Transverse colon (tissue), 4 donors: Measurements from ENCODE around the gene RAF1. TPM values are rescaled to one million over a fixed set of nuclear protein-coding genes. Genes with fewer than 3 reads are reported as not detected.

Experiments used
- DNase-seq: peaks from one replicate; pipeline ENCODE4 v3.0.0-alpha.2; 2019
- H3K27ac ChIP-seq, 4 donors: fragments of 200-600 bp; sonication (generic); 2 replicates each; pipeline ENCODE4 v1.5.1; 2016 to 2018; ENCODE audit warnings: inconsistent platforms in 4 of 4
- H3K27me3 ChIP-seq: fragments of 200-600 bp; sonication (generic); 2 replicates; pipeline ENCODE4 v1.5.1; 2017; ENCODE audit warnings: inconsistent platforms
- H3K36me3 ChIP-seq, 4 donors: fragments of 200-600 bp; sonication (generic); 2 replicates each; pipeline ENCODE4 v1.5.1; 2017 to 2019; ENCODE audit warnings: inconsistent platforms in 4 of 4
- H3K4me1 ChIP-seq, 4 donors: fragments of 200-600 bp; sonication (generic); 2 replicates each; pipeline ENCODE4 v1.5.1; 2017 to 2020; ENCODE audit warnings: inconsistent platforms in 4 of 4
- H3K4me3 ChIP-seq, 4 donors: fragments of 200-600 bp; sonication (generic); 1 replicate in 1 of 4; 2 replicates in 3 of 4; pipeline versions ENCODE4 v1.5.1 to v1.6.1; 2017 to 2019; ENCODE audit warnings: inconsistent platforms in 4 of 4
- H3K9me3 ChIP-seq, 2 donors: fragments of 200-600 bp; sonication (generic); 2 replicates each; pipeline ENCODE4 v1.5.1; 2017 to 2019; ENCODE audit warnings: inconsistent platforms in 2 of 2
- EP300 ChIP-seq: sonication (generic); formaldehyde crosslinking; IDR thresholded peaks from one replicate; pipeline ENCODE4 v1.6.1; 2017; ENCODE audit warnings: antibody characterized with exemption, low read depth
- POLR2A ChIP-seq: fragments of 450-650 bp; IDR thresholded peaks from one replicate; pipeline ENCODE4 v1.6.1; 2016; ENCODE audit warnings: antibody characterized with exemption, mild to moderate bottlenecking, moderate library complexity
- POLR2AphosphoS5 ChIP-seq, 3 donors: sonication (generic); formaldehyde crosslinking; IDR thresholded peaks; one replicate each; pipeline ENCODE4 v1.6.1; 2016; ENCODE audit warnings: antibody characterized with exemption in 3 of 3
- WGBS, 2 donors: methylation state at CpG; one replicate each; pipeline ENCODE4 v1.1.5; 2018; ENCODE audit warnings: low coverage in 1 of 2; 5-methylcytosine and 5-hydroxymethylcytosine counted together
- in situ Hi-C, 4 donors: fragments of 200-750 bp; cut with MboI; loops; one replicate each; pipeline versions ENCODE4 v1.15.0 to v1.15.1; 2017; ENCODE audit warnings: low sequenced_read_pairs in 3 of 4, low pct_ligation_motif_present in 1 of 4, low pct_unique_long_range_greater_than_20kb in 1 of 4
- intact Hi-C: fragments of 100-400 bp; cut with DNase I; formaldehyde crosslinking; loops from one replicate; pipeline ENCODE4 v1.15.1; 2023; ENCODE audit warnings: low total_unique reads
- total RNA-seq, 4 donors: library from RNA; depleted of rRNA; stranded (reverse); fragments of >200 nt; gene quantifications; one replicate each; pipeline ENCODE4 v1.1.0, GENCODE V29; 2016
- TF ChIP-seq, protein P1 (sequence below), 5 experiments: fragments of 200-600 bp in 3 of 5; fragments of 450-650 bp in 2 of 5; sonication (generic) in 3 of 5; IDR thresholded peaks; 1 replicate in 2 of 5; 2 replicates in 3 of 5; pipeline ENCODE4 v1.5.1; 2016 to 2017; ENCODE audit warnings: antibody characterized with exemption in 5 of 5, inconsistent platforms in 3 of 5, mild to moderate bottlenecking in 2 of 5, moderate library complexity in 1 of 5

The RAF1 gene
- total RNA-seq, 4 donors from 2014 or later = 98.4 to 283 (median 132) TPM

DNA sequence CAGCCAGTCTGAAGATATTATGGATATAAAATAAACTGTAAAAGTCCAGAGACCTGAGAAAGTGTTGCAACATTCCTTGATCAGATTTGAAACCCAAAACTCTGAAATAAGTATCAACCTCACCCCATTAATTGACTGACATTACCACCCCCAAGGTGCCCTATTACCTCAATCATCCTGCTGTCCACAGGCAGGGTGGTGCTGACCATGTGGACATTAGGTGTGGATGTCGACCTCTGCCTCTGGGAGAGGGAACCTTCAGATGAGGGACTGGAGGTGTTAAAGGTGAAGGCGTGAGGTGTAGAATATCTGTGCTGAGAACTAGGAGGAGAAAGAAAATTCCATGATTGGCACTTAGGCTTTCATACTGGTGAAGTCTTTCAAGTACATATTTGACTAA lies 59.9 kb downstream of the RAF1 start:
- in situ Hi-C loops (no loop called here), intact Hi-C loops (no loop called here)
- H3K4me3 ChIP-seq = no peak overlapping the region
- H3K27ac ChIP-seq = no peak overlapping the region
- TF ChIP-seq POLR2AphosphoS5 (IDR thresholded peaks at IDR 0.05) (no peak), EP300 (no peak), POLR2A (no peak)
- TF ChIP-seq, protein P1, sequence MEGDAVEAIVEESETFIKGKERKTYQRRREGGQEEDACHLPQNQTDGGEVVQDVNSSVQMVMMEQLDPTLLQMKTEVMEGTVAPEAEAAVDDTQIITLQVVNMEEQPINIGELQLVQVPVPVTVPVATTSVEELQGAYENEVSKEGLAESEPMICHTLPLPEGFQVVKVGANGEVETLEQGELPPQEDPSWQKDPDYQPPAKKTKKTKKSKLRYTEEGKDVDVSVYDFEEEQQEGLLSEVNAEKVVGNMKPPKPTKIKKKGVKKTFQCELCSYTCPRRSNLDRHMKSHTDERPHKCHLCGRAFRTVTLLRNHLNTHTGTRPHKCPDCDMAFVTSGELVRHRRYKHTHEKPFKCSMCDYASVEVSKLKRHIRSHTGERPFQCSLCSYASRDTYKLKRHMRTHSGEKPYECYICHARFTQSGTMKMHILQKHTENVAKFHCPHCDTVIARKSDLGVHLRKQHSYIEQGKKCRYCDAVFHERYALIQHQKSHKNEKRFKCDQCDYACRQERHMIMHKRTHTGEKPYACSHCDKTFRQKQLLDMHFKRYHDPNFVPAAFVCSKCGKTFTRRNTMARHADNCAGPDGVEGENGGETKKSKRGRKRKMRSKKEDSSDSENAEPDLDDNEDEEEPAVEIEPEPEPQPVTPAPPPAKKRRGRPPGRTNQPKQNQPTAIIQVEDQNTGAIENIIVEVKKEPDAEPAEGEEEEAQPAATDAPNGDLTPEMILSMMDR (IDR thresholded peaks at IDR 0.05) = no peak
- peaks cover 0 to 70% (median 31%) of the 10 kb centered on the region in 4 donors for H3K36me3 ChIP-seq
- no peak for DNase-seq
- H3K9me3 ChIP-seq = no peaks in the 10 kb centered on the region
- WGBS, 2 donors = 81 to 92% methylated on average over 2 of the region's 2 CpGs
- H3K27me3 ChIP-seq = no peaks in the 10 kb centered on the region
- no peaks in the 10 kb centered on the region for H3K4me1 ChIP-seq

- Histone ChIP-seq H3K4me3 (no peak overlapping the region), H3K27me3 (no peaks in the 10 kb centered on the region), H3K9me3 (no peaks in the 10 kb centered on the region), H3K36me3 (peaks cover 0 to 62% (median 27%) of the 10 kb centered on the region in 4 donors), H3K27ac (no peak overlapping the region), H3K4me1 (no peaks in the 10 kb centered on the region)
- 78 to 93% methylated on average over 1 of the region's 1 CpG for WGBS, 2 donors
- no peak for DNase-seq
- intact Hi-C loops (no loop called here), in situ Hi-C loops (no loop called here)
- no peak for TF ChIP-seq EP300
- no peak for TF ChIP-seq POLR2A
- TF ChIP-seq, protein P1 (IDR thresholded peaks at IDR 0.05) = no peak
- TF ChIP-seq POLR2AphosphoS5 (IDR thresholded peaks at IDR 0.05) = no peak
These were observed 62.8 kb downstream of the RAF1 start for GRCh38 chr3:12601072-12601471.

DNA sequence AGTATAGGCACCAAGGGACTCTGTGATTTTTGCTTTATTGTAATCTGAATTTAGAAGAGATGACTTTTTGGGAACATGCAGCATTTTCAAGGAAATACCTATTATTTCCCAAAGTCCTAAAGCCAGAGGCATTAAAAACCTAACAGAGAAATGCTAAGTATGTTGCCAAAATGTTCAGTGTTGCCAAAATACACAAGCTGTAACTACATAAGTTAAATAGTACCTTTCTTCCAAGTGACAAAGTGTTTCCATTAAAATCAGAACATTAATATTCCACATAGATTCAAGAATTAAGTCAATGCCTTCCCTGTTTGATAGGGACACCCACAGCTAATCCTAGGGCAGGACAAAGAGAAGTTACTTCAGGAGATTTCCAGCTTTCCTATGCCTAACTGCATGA lies 65.0 kb downstream of the RAF1 start:
- Histone ChIP-seq H3K4me3 (no peak overlapping the region), H3K27ac (no peak overlapping the region), H3K4me1 (no peaks in the 10 kb centered on the region), H3K9me3 (no peaks in the 10 kb centered on the region), H3K36me3 (peaks cover 0 to 64% (median 30%) of the 10 kb centered on the region in 4 donors), H3K27me3 (no peaks in the 10 kb centered on the region)
- TF ChIP-seq POLR2AphosphoS5 (IDR thresholded peaks at IDR 0.05) = no peak
- no peak for TF ChIP-seq EP300
- TF ChIP-seq POLR2A = no peak
- TF ChIP-seq, protein P1 (IDR thresholded peaks at IDR 0.05) = no peak
- no peak for DNase-seq
- in situ Hi-C loops = no loop called here
- intact Hi-C loops = no loop called here

GRCh38 chr3:12593473-12593872 lies 70.4 kb downstream of the RAF1 start:
- no peaks in the 10 kb centered on the region for H3K4me1 ChIP-seq
- 67 to 87% methylated on average over 1 to 3 of the region's 3 CpGs for WGBS, 2 donors
- no peaks in the 10 kb centered on the region for H3K9me3 ChIP-seq
- no peak overlapping the region for H3K27ac ChIP-seq
- in situ Hi-C loops = no loop called here
- no peaks in the 10 kb centered on the region for H3K27me3 ChIP-seq
- DNase-seq = no peak
- peaks cover 0 to 48% (median 19%) of the 10 kb centered on the region in 4 donors for H3K36me3 ChIP-seq
- intact Hi-C loops = no loop called here
- TF ChIP-seq POLR2A = no peak
- TF ChIP-seq, protein P1 (IDR thresholded peaks at IDR 0.05) = no peak
- TF ChIP-seq EP300 = no peak
- no peak for TF ChIP-seq POLR2AphosphoS5 (IDR thresholded peaks at IDR 0.05)
- no peak overlapping the region for H3K4me3 ChIP-seq
